Hematopoietic multipotent progenitor cell treated with erythropoietin and hydrocortisone succinate and interleukin-3 and kit ligand, for 15 days (in vitro differentiated cells): Measurements from ENCODE around the gene KRTAP3-3.

ENCODE experiments used
- DNase-seq: peaks from one replicate; pipeline ENCODE4 v3.0.0-alpha.2; 2015; ENCODE audit warnings: low spot score

The KRTAP3-3 gene

GRCh38 chr17:40958086-40958953 lies 35.6 kb downstream of the KRTAP3-3 start:
- no peak for DNase-seq

- no peak for DNase-seq
Observed at GRCh38 chr17:40956401-40957254, 37.3 kb downstream of the KRTAP3-3 start.

- no peak for DNase-seq
Observed at GRCh38 chr17:40953881-40954280, 40.1 kb downstream of the KRTAP3-3 start.

GRCh38 chr17:40952661-40953060 lies 41.3 kb downstream of the KRTAP3-3 start:
- no peak for DNase-seq

- DNase-seq: no peak
Observed at GRCh38 chr17:40952154-40952553, 41.8 kb downstream of the KRTAP3-3 start.

GRCh38 chr17:40951011-40951622 lies 42.8 kb downstream of the KRTAP3-3 start:
- DNase-seq: no peak

GRCh38 chr17:40950176-40950575 lies 43.8 kb downstream of the KRTAP3-3 start:
- no peak for DNase-seq

- DNase-seq: no peak
Observed at GRCh38 chr17:40949418-40949817, 44.5 kb downstream of the KRTAP3-3 start.

GRCh38 chr17:40947929-40948328 lies 46.0 kb downstream of the KRTAP3-3 start:
- DNase-seq: no peak

- DNase-seq: no peak
Observed at GRCh38 chr17:40945414-40945813, 48.5 kb downstream of the KRTAP3-3 start.

GRCh38 chr17:40944531-40944930 lies 49.4 kb downstream of the KRTAP3-3 start:
- no peak for DNase-seq
